HG03175 (cell line): ENCODE data around the gene MIEF2.
"Not testable (repeated sequence)": the region's sequence is repeated elsewhere in the genome, so short reads cannot be mapped to it uniquely, and the experiment has no call there.

ENCODE experiments used
- ATAC-seq: cut with Tn5 transposase; IDR thresholded peaks from one replicate; pipeline ENCODE4 v1.9.1; 2021; ENCODE audit warnings: mild to moderate bottlenecking, moderate library complexity; ENCODE audit not compliant: unreplicated experiment

The MIEF2 gene

GRCh38 chr17:18285296-18285695 lies 24.8 kb downstream of the MIEF2 start:
- ATAC-seq = no peak

- ATAC-seq = no peak
Observed at GRCh38 chr17:18291718-18292540, 31.5 kb downstream of the MIEF2 start.

GRCh38 chr17:18298061-18298460 lies 37.6 kb downstream of the MIEF2 start:
- ATAC-seq = not testable (repeated sequence)

GRCh38 chr17:18300725-18301480 lies 40.4 kb downstream of the MIEF2 start:
- ATAC-seq = no peak

- ATAC-seq = not testable (repeated sequence)
Observed at GRCh38 chr17:18303206-18303605, 42.7 kb downstream of the MIEF2 start.

- ATAC-seq = no peak
Observed at GRCh38 chr17:18309202-18309601, 48.7 kb downstream of the MIEF2 start.

GRCh38 chr17:18314059-18314730 lies 53.7 kb downstream of the MIEF2 start:
- no peak for ATAC-seq

- ATAC-seq = peak; percentile 80
Observed at GRCh38 chr17:18314731-18315561, 54.5 kb downstream of the MIEF2 start, which contains the start of the genes SMCR8 and TOP3A. Gene SMCR8, plus strand, starts transcription at chr17:18315293. Its CDS starts 497 bp downstream, at chr17:18315790. Gene TOP3A, minus strand, starts transcription at chr17:18314994. Its CDS starts 216 bp downstream, at chr17:18314778.

GRCh38 chr17:18315562-18315922 lies 55.1 kb downstream of the MIEF2 start:
- ATAC-seq = peak; percentile 2

- no peak for ATAC-seq
Observed at GRCh38 chr17:18315961-18316360, 55.5 kb downstream of the MIEF2 start.
